ENCODE data around the gene KRTAP5-6.

- TF ChIP-seq EP300 (IDR thresholded peaks at IDR 0.05; ENCODE audit: low read depth) (no peak), POLR2AphosphoS5 (IDR thresholded peaks at IDR 0.05) (no peak), CTCF (IDR thresholded peaks at IDR 0.05) (no peak)
These were observed 41.6 kb upstream of the KRTAP5-6 start for GRCh38 chr11:1655168-1656060.
